DND-41 (cell line): ENCODE data around the gene GDA.

ENCODE experiments used
- ATAC-seq: fragments of 200-7000 bp; cut with Tn5 transposase; 3 replicates; pipeline ENCODE4 v1.9.1; 2021; ENCODE audit warnings: low read depth; ENCODE audit not compliant: insufficient read depth
- DNase-seq: peaks from one replicate; pipeline ENCODE4 v3.0.0-alpha.2; 2020
- H2AFZ ChIP-seq: 2 replicates; pipeline ENCODE4 v1.6.0; 2012; ENCODE audit warnings: low read depth, low read length
- H3K27ac ChIP-seq: 2 replicates; pipeline ENCODE4 v1.5.1; 2012; ENCODE audit warnings: low read length, inconsistent platforms
- H3K27me3 ChIP-seq: fragments of 200-600 bp; sonication (generic); 2 replicates; pipeline ENCODE4 v1.6.0; 2012; ENCODE audit warnings: low read length, mild to moderate bottlenecking, inconsistent platforms; ENCODE audit not compliant: insufficient read depth, poor library complexity
- H3K36me3 ChIP-seq: 2 replicates; pipeline ENCODE4 v1.5.1; 2012; ENCODE audit warnings: low read length, inconsistent platforms; ENCODE audit not compliant: insufficient read depth
- H3K4me1 ChIP-seq: 2 replicates; pipeline ENCODE4 v1.5.1; 2012; ENCODE audit warnings: mild to moderate bottlenecking, low read length; ENCODE audit not compliant: insufficient read depth
- H3K4me2 ChIP-seq: 2 replicates; pipeline ENCODE4 v1.6.0; 2012; ENCODE audit warnings: mild to moderate bottlenecking, moderate library complexity, low read length, inconsistent platforms; ENCODE audit not compliant: insufficient read depth
- H3K4me3 ChIP-seq, 2 experiments: fragments of 200-600 bp in 1 of 2; shearing (Covaris generic) in 1 of 2; 2 replicates each; pipeline ENCODE4 v1.5.1; 2012 to 2016; ENCODE audit warnings: inconsistent platforms in 2 of 2, low read length in 2 of 2, mild to moderate bottlenecking in 2 of 2, low read depth in 1 of 2, moderate library complexity in 1 of 2
- H3K79me2 ChIP-seq: 2 replicates; pipeline ENCODE4 v1.6.0; 2012; ENCODE audit warnings: low read length, inconsistent platforms; ENCODE audit not compliant: insufficient read depth
- H3K9ac ChIP-seq: 2 replicates; pipeline ENCODE4 v1.6.0; 2012; ENCODE audit warnings: low read depth, mild to moderate bottlenecking, inconsistent platforms, low read length, moderate library complexity
- H3K9me3 ChIP-seq: 2 replicates; pipeline ENCODE4 v1.5.1; 2012; ENCODE audit warnings: low read length, moderate library complexity, mild to moderate bottlenecking, inconsistent platforms; ENCODE audit not compliant: insufficient read depth, severe bottlenecking
- H4K20me1 ChIP-seq: 2 replicates; pipeline ENCODE4 v1.6.0; 2012; ENCODE audit warnings: low read length; ENCODE audit not compliant: insufficient read depth
- EZH2 ChIP-seq: IDR thresholded peaks from 3 replicates; pipeline ENCODE4 v1.6.1; 2012; ENCODE audit warnings: borderline replicate concordance, low read depth, mild to moderate bottlenecking, moderate library complexity, low read length, inconsistent platforms; ENCODE audit not compliant: severe bottlenecking
- TF ChIP-seq, protein P1 (sequence below): IDR thresholded peaks from 2 replicates; pipeline ENCODE4 v1.5.1; 2012; ENCODE audit warnings: borderline replicate concordance, low read length, moderate library complexity, mild to moderate bottlenecking; ENCODE audit not compliant: poor library complexity, severe bottlenecking; ENCODE audit errors: extremely low read depth

GDA gene

DNA sequence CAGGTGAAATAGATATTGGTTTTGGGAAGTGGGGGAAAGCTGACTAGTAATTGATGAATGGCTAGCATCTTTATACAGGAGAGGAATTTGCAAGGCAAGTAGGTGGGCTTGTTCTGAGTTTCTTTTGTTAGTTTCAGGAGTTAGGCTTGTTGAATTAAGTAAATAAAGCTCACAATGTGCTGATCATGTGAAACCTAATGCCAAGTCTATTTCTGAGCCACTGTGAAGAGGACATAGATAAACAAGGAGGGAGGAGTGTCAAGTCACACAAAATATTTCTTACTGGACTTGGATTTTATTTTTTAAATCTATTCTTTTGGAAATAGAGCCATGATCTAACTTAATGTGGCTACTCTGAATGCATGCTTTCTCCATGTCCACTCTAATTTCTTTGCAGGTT is 19.9 kb downstream of the GDA start:
- no peaks in the 10 kb centered on the region for H3K36me3 ChIP-seq
- H3K79me2 ChIP-seq = no peaks in the 10 kb centered on the region
- no peak for DNase-seq
- TF ChIP-seq EZH2 = no peak
- TF ChIP-seq, protein P1, sequence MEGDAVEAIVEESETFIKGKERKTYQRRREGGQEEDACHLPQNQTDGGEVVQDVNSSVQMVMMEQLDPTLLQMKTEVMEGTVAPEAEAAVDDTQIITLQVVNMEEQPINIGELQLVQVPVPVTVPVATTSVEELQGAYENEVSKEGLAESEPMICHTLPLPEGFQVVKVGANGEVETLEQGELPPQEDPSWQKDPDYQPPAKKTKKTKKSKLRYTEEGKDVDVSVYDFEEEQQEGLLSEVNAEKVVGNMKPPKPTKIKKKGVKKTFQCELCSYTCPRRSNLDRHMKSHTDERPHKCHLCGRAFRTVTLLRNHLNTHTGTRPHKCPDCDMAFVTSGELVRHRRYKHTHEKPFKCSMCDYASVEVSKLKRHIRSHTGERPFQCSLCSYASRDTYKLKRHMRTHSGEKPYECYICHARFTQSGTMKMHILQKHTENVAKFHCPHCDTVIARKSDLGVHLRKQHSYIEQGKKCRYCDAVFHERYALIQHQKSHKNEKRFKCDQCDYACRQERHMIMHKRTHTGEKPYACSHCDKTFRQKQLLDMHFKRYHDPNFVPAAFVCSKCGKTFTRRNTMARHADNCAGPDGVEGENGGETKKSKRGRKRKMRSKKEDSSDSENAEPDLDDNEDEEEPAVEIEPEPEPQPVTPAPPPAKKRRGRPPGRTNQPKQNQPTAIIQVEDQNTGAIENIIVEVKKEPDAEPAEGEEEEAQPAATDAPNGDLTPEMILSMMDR = no peak
- no peak overlapping the region for H3K4me3 ChIP-seq
- H3K4me2 ChIP-seq = no peak overlapping the region
- H3K9ac ChIP-seq = no peak overlapping the region
- no peak overlapping the region for H2AFZ ChIP-seq
- no peaks in the 10 kb centered on the region for H3K27me3 ChIP-seq
- ATAC-seq = no peak
- H3K9me3 ChIP-seq = no peaks in the 10 kb centered on the region
- H3K4me1 ChIP-seq = no peaks in the 10 kb centered on the region
- H4K20me1 ChIP-seq = no peaks in the 10 kb centered on the region
- no peak overlapping the region for H3K27ac ChIP-seq

GRCh38 chr9:72173080-72173479 is 23.8 kb downstream of the GDA start:
- Histone ChIP-seq H2AFZ (no peak overlapping the region), H3K27me3 (peaks cover 2% of the 10 kb centered on the region), H3K4me1 (no peaks in the 10 kb centered on the region), H3K4me2 (no peak overlapping the region), H3K27ac (no peak overlapping the region), H3K79me2 (no peaks in the 10 kb centered on the region), H3K36me3 (no peaks in the 10 kb centered on the region), H4K20me1 (no peaks in the 10 kb centered on the region), H3K9me3 (no peaks in the 10 kb centered on the region), H3K4me3 (no peak overlapping the region), H3K9ac (no peak overlapping the region)
- DNase-seq (no peak), ATAC-seq (no peak)
- TF ChIP-seq EZH2 = no peak
- TF ChIP-seq, protein P1 = no peak

- ATAC-seq (no peak), DNase-seq (no peak)
- Histone ChIP-seq H3K4me2 (no peak overlapping the region), H3K4me3 (no peak overlapping the region), H3K9me3 (no peaks in the 10 kb centered on the region), H3K79me2 (no peaks in the 10 kb centered on the region), H2AFZ (no peak overlapping the region), H3K4me1 (no peaks in the 10 kb centered on the region), H3K9ac (no peak overlapping the region), H4K20me1 (no peaks in the 10 kb centered on the region), H3K36me3 (no peaks in the 10 kb centered on the region), H3K27me3 (no peaks in the 10 kb centered on the region), H3K27ac (no peak overlapping the region)
- TF ChIP-seq EZH2 = no peak
Measured at GRCh38 chr9:72185561-72185960, 36.3 kb downstream of the GDA start.

DNA sequence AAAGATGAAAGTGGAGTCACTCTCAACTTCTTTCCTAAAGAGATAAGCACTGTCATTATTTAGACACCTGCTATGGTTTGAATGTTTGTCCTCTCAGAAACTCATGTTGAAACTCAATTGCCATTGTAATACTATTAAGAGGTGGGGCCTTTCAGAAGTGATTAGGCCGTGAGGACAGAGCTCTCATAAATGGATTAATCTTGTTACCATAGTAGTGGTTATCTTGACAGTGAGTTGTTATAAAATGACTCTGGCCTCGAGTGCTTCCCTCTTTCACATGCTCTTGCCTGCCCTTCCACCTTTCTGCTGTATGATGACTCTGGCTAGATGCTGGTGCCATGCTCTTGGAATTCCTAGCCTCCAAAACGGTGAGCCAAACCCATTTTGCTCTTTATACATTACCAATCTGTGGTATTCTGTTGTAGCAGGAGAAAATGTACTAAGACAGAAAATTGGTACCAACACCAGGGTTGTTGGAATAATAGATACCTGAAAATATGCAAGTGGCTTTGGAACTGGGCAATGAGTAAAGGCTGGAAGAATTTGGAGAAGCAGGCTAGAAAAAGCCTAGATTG is 38.0 kb downstream of the GDA start:
- Histone ChIP-seq H3K9ac (no peak overlapping the region), H3K4me3 (no peak overlapping the region), H2AFZ (no peak overlapping the region), H3K79me2 (no peaks in the 10 kb centered on the region), H3K4me1 (no peaks in the 10 kb centered on the region), H3K27ac (no peak overlapping the region), H4K20me1 (no peaks in the 10 kb centered on the region), H3K27me3 (no peaks in the 10 kb centered on the region), H3K4me2 (no peak overlapping the region), H3K9me3 (no peaks in the 10 kb centered on the region), H3K36me3 (no peaks in the 10 kb centered on the region)
- ATAC-seq (no peak), DNase-seq (no peak)
- TF ChIP-seq, protein P1 = no peak
- no peak for TF ChIP-seq EZH2
